ENCODE results near the gene IGFL3.
"Not testable (repeated sequence)": the region's sequence is repeated elsewhere in the genome, so short reads cannot be mapped to it uniquely, and the experiment has no call there.

Gene IGFL3

GRCh38 chr19:46124638-46125115 is at the start of gene IGFL3:
Gene IGFL3 (minus strand): TSS chr19:46124688. CDS start chr19:46124649, 39 bp downstream.
- DNase-seq, result no peak

- DNase-seq, result no peak
These were observed 49.5 kb upstream of the IGFL3 start for GRCh38 chr19:46173886-46174480.

- no peak for DNase-seq
These were observed 38.2 kb upstream of the IGFL3 start for GRCh38 chr19:46162731-46163130.

GRCh38 chr19:46161642-46162257 is 37.3 kb upstream of the IGFL3 start:
- not testable (repeated sequence) for DNase-seq

- DNase-seq, result no peak
These were observed 35.8 kb upstream of the IGFL3 start for GRCh38 chr19:46160233-46160775.

GRCh38 chr19:46159418-46160232 is 35.1 kb upstream of the IGFL3 start:
- no peak for DNase-seq

GRCh38 chr19:46155237-46155636 is 30.7 kb upstream of the IGFL3 start:
- DNase-seq, result no peak

GRCh38 chr19:46150606-46151005 is 26.1 kb upstream of the IGFL3 start:
- DNase-seq, result no peak

GRCh38 chr19:46147791-46148288 is 23.4 kb upstream of the IGFL3 start, which contains the start of gene IGFL2:
Gene IGFL2 (plus strand): TSS chr19:46148238. CDS start chr19:46148279, 41 bp downstream.
- DNase-seq, result no peak

- no peak for DNase-seq
These were observed 22.8 kb upstream of the IGFL3 start for GRCh38 chr19:46147166-46147740.

GRCh38 chr19:46144756-46145155 is 20.3 kb upstream of the IGFL3 start:
- DNase-seq, result no peak

GRCh38 chr19:46142294-46142693 is 17.8 kb upstream of the IGFL3 start:
- DNase-seq, result no peak

- no peak for DNase-seq
These were observed 16.9 kb upstream of the IGFL3 start for GRCh38 chr19:46141421-46141820.

GRCh38 chr19:46137915-46138473 is 13.5 kb upstream of the IGFL3 start:
- DNase-seq, result no peak

- DNase-seq, result no peak
These were observed 10.0 kb upstream of the IGFL3 start for GRCh38 chr19:46134527-46134926.

- no peak for DNase-seq
These were observed 9.3 kb upstream of the IGFL3 start for GRCh38 chr19:46133777-46134241.

GRCh38 chr19:46133101-46133627 is 8.7 kb upstream of the IGFL3 start:
- peak; percentile 55 for DNase-seq

GRCh38 chr19:46132508-46133100 is 8.1 kb upstream of the IGFL3 start:
- DNase-seq, result no peak

- no peak for DNase-seq
These were observed 7.1 kb upstream of the IGFL3 start for GRCh38 chr19:46131485-46132143.

GRCh38 chr19:46126086-46126580 is 1.6 kb upstream of the IGFL3 start:
- DNase-seq, result no peak

GRCh38 chr19:46125447-46125846 is 959 bp upstream of the IGFL3 start:
- DNase-seq, result no peak
